GM20000 (cell line): ENCODE measurements around the gene KCNK13.

Source experiments
- DNase-seq: peaks from one replicate; pipeline ENCODE4 v3.0.0; 2012; ENCODE audit warnings: low spot score
- TF ChIP-seq, protein P1 (sequence below): IDR thresholded peaks from 2 replicates; pipeline ENCODE4 v1.5.1; 2012; ENCODE audit warnings: mild to moderate bottlenecking, control low read depth; ENCODE audit errors: extremely low read depth, missing control alignments

Gene KCNK13

DNA sequence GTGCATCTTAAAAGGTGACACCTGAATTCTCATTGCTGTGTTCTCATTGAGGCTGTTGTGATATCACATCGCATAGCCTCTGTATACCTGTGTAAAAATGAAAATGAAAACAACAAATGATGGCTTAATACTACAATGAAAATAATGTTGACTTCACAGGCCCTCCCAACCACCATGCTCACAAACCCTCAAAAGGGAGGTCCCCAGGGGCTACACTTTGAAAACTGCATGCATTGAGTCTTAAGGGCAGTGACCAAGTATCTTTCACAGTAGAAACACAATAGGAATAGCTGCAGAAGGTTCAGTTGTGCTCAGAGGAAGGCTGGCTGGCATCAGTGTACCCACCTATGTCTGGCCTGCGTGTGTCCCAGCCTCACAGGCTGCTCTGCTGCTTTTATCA lies 27.6 kb upstream of the KCNK13 start:
- DNase-seq: no peak
- TF ChIP-seq, protein P1, sequence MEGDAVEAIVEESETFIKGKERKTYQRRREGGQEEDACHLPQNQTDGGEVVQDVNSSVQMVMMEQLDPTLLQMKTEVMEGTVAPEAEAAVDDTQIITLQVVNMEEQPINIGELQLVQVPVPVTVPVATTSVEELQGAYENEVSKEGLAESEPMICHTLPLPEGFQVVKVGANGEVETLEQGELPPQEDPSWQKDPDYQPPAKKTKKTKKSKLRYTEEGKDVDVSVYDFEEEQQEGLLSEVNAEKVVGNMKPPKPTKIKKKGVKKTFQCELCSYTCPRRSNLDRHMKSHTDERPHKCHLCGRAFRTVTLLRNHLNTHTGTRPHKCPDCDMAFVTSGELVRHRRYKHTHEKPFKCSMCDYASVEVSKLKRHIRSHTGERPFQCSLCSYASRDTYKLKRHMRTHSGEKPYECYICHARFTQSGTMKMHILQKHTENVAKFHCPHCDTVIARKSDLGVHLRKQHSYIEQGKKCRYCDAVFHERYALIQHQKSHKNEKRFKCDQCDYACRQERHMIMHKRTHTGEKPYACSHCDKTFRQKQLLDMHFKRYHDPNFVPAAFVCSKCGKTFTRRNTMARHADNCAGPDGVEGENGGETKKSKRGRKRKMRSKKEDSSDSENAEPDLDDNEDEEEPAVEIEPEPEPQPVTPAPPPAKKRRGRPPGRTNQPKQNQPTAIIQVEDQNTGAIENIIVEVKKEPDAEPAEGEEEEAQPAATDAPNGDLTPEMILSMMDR: no peak

DNA sequence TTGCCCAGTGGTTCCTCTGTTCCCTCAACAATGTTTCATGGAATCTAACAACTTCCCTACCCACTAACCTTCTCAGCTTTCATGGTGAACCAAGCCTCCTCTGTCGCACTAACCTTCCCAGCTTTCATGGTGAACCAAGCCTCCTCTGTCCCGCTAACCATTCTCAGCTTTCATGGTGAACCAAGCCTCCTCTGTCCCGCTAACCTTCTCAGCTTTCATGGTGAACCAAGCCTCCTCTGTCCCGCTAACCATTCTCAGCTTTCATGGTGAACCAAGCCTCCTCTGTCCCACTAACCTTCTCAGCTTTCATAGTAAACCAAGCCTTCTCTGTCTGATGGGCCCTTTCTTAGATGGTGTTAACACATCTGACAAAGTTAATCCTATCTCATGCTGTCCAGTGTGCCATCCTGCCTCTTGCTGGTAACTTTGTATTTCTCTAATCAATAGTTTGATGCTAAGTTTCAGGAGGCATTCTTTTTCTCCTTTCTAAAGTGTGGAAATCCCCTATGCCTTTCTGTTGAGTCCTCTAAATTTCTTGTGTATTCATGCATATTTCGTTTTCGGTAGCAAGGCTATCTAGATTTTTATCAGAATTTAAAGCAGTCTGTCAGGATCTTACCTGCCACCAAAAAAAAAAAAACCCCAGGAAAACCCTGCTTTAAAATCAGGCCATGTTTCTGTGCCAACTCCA lies 26.8 kb upstream of the KCNK13 start:
- no peak for DNase-seq
- TF ChIP-seq, protein P1: no peak

GRCh38 chr14:90039253-90040010 lies 22.4 kb upstream of the KCNK13 start:
- TF ChIP-seq, protein P1: no peak
- no peak for DNase-seq

- TF ChIP-seq, protein P1: no peak
- DNase-seq: no peak
Observed at GRCh38 chr14:90040411-90040810, 21.4 kb upstream of the KCNK13 start.

GRCh38 chr14:90042496-90043252 lies 19.1 kb upstream of the KCNK13 start:
- DNase-seq: no peak

DNA sequence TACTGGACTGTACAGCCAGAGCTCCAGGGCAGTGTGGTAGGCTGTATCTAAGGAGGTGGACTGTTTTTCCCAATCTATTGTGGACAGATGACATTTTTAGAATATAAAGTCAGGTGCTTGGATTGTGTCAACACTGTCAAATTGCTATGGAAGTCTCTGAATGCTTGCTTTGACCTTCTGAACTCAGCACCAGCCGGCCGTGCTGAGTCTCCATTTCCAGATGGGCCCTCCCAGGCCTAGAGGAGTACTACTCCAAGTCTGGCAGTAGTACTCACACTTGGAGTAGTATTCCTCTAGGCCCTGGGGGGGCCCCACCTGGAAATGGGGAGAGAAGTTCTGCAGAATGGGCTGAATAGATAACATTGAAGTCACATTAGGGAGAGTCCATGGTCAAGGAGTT lies 16.2 kb upstream of the KCNK13 start:
- DNase-seq: no peak
- TF ChIP-seq, protein P1: no peak

More at GRCh38 chr14:90042496-90043252, 19.1 kb upstream of the KCNK13 start:
- TF ChIP-seq, protein P1: no peak

- TF ChIP-seq, protein P1: no peak
- DNase-seq: no peak
Observed at GRCh38 chr14:90049390-90049789, 12.4 kb upstream of the KCNK13 start.
